ENCODE data around the gene BTG1. TPM values are rescaled to one million over a fixed set of nuclear protein-coding genes. Genes with fewer than 3 reads are reported as not detected.

Gene BTG1
- total and polyA plus RNA-seq, 2 experiments from 2014 or later = 15.5 to 36.2 TPM

GRCh38 chr12:92141591-92142121, 4.0 kb downstream of the BTG1 start:
- Histone ChIP-seq H3K4me3 (peak overlapping the region; percentile 78), H3K36me3 (ENCODE audit: insufficient read depth) (peaks cover 13% of the 10 kb centered on the region; the same call in 1 of the 2 replicates), H3K27me3 (ENCODE audit: insufficient read depth) (no peaks in the 10 kb centered on the region), H3K4me1 (ENCODE audit: insufficient read depth) (peaks cover 61% of the 10 kb centered on the region), H3K4me2 (peak overlapping the region; percentile 89), H3K79me2 (replicated peaks; ENCODE audit: insufficient read depth) (peaks cover 88% of the 10 kb centered on the region), H2AFZ (no peak overlapping the region), H3K27ac (ENCODE audit: low read depth) (peak overlapping the region; percentile 15; the same call in 1 of the 2 replicates), H3K9me2 (ENCODE audit: insufficient read depth) (no peaks in the 10 kb centered on the region), H4K20me1 (replicated peaks; ENCODE audit: insufficient read depth) (peaks cover 10% of the 10 kb centered on the region; the same call in 1 of the 2 replicates), H3F3A (replicated peaks; ENCODE audit: low read depth) (no peaks in the 10 kb centered on the region)
- Mint-ChIP-seq H3K4me1 (peaks cover 62% of the 10 kb centered on the region), H3K4me3 (peak overlapping the region; percentile 98), H3K9me3 (peaks cover 6% of the 10 kb centered on the region; the same call in 2 of the 3 replicates), H3K36me3 (ENCODE audit: low read depth) (peaks cover 38% of the 10 kb centered on the region), H3K27me3 (ENCODE audit: insufficient read depth, low read depth, poor library complexity) (peaks cover 14% of the 10 kb centered on the region), H3K27ac (peak overlapping the region; percentile 51; the same call in 1 of the 2 replicates)
- TF ChIP-seq JUNB (IDR thresholded peaks at IDR 0.05; ENCODE audit: unreplicated experiment) (no peak), POLR2AphosphoS5 (IDR thresholded peaks at IDR 0.05; ENCODE audit: low read depth) (no peak), ETS1 (IDR thresholded peaks at IDR 0.05) (no peak), STAT1 (IDR thresholded peaks at IDR 0.05; ENCODE audit: unreplicated experiment) (no peak), ZNF462 (CRISPR knock-in tag; IDR thresholded peaks at IDR 0.05) (no peak), ZNF114 (CRISPR knock-in tag; IDR thresholded peaks at IDR 0.05) (no peak), REST (IDR thresholded peaks at IDR 0.05; ENCODE audit: unreplicated experiment) (no peak), EZH2 (IDR thresholded peaks at IDR 0.05; ENCODE audit: low read depth, unreplicated experiment) (no peak), CREB1 (CRISPR knock-in tag; IDR thresholded peaks at IDR 0.05; ENCODE audit: low read depth) (no peak), EZH2phosphoT487 (IDR thresholded peaks at IDR 0.05; ENCODE audit: unreplicated experiment) (no peak), ZNF331 (CRISPR knock-in tag; IDR thresholded peaks at IDR 0.05; ENCODE audit: low read depth) (no peak), NANOG (IDR thresholded peaks at IDR 0.05; ENCODE audit: borderline replicate concordance) (no peak)
- TF ChIP-seq, protein P1, sequence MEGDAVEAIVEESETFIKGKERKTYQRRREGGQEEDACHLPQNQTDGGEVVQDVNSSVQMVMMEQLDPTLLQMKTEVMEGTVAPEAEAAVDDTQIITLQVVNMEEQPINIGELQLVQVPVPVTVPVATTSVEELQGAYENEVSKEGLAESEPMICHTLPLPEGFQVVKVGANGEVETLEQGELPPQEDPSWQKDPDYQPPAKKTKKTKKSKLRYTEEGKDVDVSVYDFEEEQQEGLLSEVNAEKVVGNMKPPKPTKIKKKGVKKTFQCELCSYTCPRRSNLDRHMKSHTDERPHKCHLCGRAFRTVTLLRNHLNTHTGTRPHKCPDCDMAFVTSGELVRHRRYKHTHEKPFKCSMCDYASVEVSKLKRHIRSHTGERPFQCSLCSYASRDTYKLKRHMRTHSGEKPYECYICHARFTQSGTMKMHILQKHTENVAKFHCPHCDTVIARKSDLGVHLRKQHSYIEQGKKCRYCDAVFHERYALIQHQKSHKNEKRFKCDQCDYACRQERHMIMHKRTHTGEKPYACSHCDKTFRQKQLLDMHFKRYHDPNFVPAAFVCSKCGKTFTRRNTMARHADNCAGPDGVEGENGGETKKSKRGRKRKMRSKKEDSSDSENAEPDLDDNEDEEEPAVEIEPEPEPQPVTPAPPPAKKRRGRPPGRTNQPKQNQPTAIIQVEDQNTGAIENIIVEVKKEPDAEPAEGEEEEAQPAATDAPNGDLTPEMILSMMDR (conservative IDR thresholded peaks at IDR 0.05; ENCODE audit: low read depth in 2 of 2) = no peak
- peak; percentile 41 for DNase-seq (ENCODE audit: low spot score)
- ATAC-seq = no peak

All from GM23338 (cell line).